ENCODE measurements around the gene ARL11.
"Not testable (repeated sequence)": the region's sequence is repeated elsewhere in the genome, so short reads cannot be mapped to it uniquely, and the experiment has no call there.

The ARL11 gene

DNA sequence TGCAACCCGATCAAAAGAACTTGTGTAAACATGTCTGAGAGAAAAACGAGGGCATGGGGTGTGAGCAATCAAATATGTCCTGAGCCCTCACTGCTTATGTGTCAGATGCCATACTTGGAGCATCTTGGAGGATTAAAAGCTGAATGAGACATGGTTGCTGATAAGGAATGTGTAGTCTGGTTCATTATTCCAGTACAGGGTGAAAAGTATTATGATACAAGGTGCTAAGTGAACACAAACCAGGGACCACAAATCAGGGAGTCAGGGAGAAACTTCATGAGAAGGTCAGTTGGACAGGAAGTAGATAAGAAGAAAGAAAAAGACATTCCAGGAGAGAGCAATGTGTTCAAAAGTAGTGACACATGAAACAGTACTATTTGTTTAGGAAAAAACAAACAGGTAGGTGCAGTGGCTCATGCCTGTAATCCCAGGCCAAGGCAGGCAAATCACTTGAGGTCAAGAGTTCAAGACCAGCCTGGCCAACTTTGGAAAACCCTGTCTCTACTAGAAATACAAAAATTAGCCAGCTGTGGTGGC is 40.9 kb upstream of the ARL11 start:
- H3K4me3 ChIP-seq (ENCODE audit: control insufficient read depth, low read depth, low read length) = no peak overlapping the region
- no peak for DNase-seq (ENCODE audit: low read depth)
- TF ChIP-seq, protein P1, sequence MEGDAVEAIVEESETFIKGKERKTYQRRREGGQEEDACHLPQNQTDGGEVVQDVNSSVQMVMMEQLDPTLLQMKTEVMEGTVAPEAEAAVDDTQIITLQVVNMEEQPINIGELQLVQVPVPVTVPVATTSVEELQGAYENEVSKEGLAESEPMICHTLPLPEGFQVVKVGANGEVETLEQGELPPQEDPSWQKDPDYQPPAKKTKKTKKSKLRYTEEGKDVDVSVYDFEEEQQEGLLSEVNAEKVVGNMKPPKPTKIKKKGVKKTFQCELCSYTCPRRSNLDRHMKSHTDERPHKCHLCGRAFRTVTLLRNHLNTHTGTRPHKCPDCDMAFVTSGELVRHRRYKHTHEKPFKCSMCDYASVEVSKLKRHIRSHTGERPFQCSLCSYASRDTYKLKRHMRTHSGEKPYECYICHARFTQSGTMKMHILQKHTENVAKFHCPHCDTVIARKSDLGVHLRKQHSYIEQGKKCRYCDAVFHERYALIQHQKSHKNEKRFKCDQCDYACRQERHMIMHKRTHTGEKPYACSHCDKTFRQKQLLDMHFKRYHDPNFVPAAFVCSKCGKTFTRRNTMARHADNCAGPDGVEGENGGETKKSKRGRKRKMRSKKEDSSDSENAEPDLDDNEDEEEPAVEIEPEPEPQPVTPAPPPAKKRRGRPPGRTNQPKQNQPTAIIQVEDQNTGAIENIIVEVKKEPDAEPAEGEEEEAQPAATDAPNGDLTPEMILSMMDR (IDR thresholded peaks at IDR 0.05; ENCODE audit: control insufficient read depth, insufficient read depth, low read depth, low read length, missing control alignments) = no peak

DNA sequence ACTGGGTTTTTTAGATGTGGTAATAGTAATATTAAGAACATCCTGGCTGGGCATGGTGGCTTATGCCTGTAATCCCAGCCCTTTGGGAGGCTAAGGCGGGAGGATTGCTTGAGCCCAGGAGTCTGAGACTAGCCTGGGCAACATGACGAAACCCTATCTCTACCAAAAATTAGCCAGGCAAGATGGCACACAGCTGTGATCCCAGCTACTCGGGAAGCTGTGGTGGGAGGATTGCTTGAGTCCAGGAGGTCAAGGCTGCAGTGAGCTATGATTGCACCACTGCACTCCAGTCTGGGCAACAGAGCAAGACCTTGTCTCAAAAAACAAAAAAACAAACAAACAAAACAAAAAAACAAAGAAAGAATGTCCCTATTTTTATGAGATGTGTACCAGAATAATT is 37.6 kb upstream of the ARL11 start:
- not testable (repeated sequence) for H3K4me3 ChIP-seq (ENCODE audit: control insufficient read depth, low read depth, low read length); DNase-seq (ENCODE audit: low read depth)

DNA sequence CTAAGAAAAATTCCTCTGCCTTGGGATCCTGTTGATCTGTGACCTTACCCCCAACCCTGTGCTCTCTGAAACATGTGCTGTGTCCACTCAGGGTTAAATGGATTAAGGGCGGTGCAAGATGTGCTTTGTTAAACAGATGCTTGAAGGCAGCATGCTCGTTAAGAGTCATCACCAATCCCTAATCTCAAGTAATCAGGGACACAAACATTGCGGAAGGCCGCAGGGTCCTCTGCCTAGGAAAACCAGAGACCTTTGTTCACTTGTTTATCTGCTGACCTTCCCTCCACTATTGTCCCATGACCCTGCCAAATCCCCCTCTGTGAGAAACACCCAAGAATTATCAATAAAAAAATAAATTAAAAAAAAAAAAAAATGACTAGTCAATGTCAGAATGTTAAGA is 34.4 kb upstream of the ARL11 start:
- not testable (repeated sequence) for H3K4me3 ChIP-seq (ENCODE audit: control insufficient read depth, low read depth, low read length); DNase-seq (ENCODE audit: low read depth)

DNA sequence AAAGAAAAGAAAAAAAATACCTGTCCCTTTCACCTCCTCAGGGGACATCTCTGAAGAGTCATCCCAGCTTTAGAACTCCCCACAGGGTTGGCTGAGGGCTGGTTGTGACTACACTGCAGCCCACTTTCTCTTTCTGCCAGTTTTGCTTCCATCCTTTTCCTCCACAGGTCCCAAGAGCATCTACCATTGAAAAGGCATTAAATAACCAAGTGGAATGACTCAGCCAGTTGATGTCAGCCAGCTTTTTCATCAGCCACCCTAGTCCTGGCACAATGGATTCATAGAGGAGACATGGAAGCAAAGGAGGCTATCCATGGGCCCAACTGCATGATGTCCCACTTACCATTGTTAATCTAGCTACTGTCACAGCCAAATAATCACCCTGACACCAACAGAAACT is 33.7 kb upstream of the ARL11 start:
- H3K4me3 ChIP-seq (ENCODE audit: control insufficient read depth, low read depth, low read length) = no peak overlapping the region
- TF ChIP-seq, protein P1 (IDR thresholded peaks at IDR 0.05; ENCODE audit: control insufficient read depth, insufficient read depth, low read depth, low read length, missing control alignments) = no peak
- no peak for DNase-seq (ENCODE audit: low read depth)

DNA sequence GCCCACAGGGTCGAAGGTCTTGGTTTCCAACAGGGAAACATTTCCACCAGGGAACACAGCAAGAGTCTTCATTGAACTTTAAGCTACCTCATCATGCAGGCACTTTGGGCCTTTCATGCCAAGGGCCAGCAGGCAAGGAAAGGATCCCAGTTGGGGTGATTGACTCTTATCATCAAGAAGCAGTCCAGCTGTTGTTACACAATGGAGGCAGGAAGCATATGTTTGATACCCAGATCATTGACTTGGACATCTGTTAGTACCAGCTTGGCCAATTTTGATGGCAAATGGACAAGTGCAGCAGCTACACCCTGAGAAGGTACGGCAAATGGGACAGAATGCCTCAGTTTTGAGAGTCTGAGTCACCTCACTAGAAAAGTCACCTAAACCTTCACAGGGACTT is 32.1 kb upstream of the ARL11 start:
- H3K4me3 ChIP-seq (ENCODE audit: control insufficient read depth, low read depth, low read length) = no peak overlapping the region
- no peak for DNase-seq (ENCODE audit: low read depth)
- TF ChIP-seq, protein P1 (IDR thresholded peaks at IDR 0.05; ENCODE audit: control insufficient read depth, insufficient read depth, low read depth, low read length, missing control alignments) = no peak

DNA sequence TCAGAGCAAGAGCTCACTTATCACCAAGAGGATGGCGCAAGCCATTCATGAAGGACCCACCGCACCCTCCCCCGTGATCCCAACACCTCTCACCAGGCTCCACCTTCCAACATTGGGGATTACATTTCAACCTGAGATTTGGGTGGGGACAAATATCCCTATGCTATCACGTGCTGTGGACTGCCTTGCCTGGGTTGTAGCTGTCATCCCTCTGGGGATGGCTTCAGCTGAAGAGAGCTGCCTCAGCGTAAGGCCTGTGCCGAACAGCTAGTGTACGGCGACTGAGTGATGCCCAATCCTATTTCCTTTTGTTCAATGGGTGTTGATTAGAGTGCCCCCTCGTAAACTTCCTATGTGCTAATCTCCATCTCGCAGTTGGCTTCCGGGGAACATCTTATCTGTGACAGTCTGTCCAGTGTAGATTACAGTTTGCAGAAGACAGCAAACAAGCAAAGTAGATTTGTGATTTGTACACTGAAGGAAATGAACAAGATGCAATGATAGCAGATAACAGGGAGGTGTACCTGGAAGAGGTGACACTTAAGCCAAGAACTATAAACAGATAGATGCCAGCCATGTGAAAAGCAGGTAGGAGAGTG is 31.2 kb upstream of the ARL11 start:
- DNase-seq (ENCODE audit: low read depth) = no peak
- TF ChIP-seq, protein P1 (IDR thresholded peaks at IDR 0.05; ENCODE audit: control insufficient read depth, insufficient read depth, low read depth, low read length, missing control alignments) = no peak
- no peak overlapping the region for H3K4me3 ChIP-seq (ENCODE audit: control insufficient read depth, low read depth, low read length)

DNA sequence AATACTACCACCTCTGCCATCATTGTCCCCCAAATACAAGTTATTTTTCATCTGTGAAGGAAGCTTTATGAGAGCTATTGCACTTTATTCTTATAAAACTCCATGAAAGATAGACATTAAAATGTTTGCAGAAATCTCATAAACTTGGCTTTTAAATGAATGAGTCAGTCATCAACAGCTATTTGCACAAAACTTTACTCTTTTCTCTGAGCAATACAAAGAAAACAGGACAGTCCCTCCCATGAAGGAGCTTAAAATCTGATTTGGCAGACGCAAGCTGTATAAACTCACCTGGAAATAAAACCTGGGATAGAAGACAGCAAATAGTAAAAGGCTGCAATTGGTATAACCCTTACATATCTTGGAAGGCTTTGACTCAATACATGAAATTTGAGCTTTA is 26.3 kb upstream of the ARL11 start:
- no peak for DNase-seq (ENCODE audit: low read depth)
- TF ChIP-seq, protein P1 (IDR thresholded peaks at IDR 0.05; ENCODE audit: control insufficient read depth, insufficient read depth, low read depth, low read length, missing control alignments) = no peak
- H3K4me3 ChIP-seq (ENCODE audit: control insufficient read depth, low read depth, low read length) = no peak overlapping the region

DNA sequence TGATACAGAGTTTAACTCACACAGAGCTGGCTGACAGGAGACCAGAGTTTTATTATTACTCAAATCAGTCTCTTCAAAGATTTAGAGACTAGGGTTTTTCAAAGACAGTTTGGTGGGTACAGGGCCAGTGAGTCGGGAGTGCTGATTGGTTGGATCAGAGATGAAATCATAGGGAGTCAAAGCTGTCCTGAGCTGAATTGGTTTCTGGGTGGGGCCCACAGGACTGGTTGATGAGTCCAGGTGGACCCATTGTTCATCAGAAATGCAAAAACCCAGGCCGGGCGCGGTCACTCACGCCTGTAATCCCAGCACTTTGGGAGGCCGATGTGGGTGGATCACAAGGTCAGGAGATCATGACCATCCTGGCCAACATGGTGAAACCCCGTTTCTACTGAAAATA is 25.7 kb upstream of the ARL11 start:
- not testable (repeated sequence) for H3K4me3 ChIP-seq (ENCODE audit: control insufficient read depth, low read depth, low read length); DNase-seq (ENCODE audit: low read depth)
